Breast epithelium (tissue), 3 donors: ENCODE measurements around the gene TBC1D3B.
"Not testable (repeated sequence)": the region's sequence is repeated elsewhere in the genome, so short reads cannot be mapped to it uniquely, and the experiment has no call there.

ENCODE experiments used
- CTCF ChIP-seq, 3 donors: fragments of 450-650 bp; IDR thresholded peaks; one replicate each; pipeline ENCODE4 v1.5.1; 2016 to 2017; ENCODE audit warnings: antibody characterized with exemption in 3 of 3, mild to moderate bottlenecking in 3 of 3, moderate library complexity in 3 of 3
- POLR2A ChIP-seq: fragments of 450-650 bp; IDR thresholded peaks from one replicate; pipeline ENCODE4 v1.6.1; 2016; ENCODE audit warnings: antibody characterized with exemption, mild to moderate bottlenecking, moderate library complexity

- TF ChIP-seq CTCF (IDR thresholded peaks at IDR 0.05); POLR2A: not testable (repeated sequence)
These were observed 45.2 kb upstream of the TBC1D3B start for GRCh38 chr17:36221581-36222100.
